Mammary epithelial cell (primary cell): ENCODE results near the gene USP31.
"Not testable (repeated sequence)": the region's sequence is repeated elsewhere in the genome, so short reads cannot be mapped to it uniquely, and the experiment has no call there.

ENCODE experiments used
- CTCF ChIP-seq, 2 donors: IDR thresholded peaks in 1 of 2; conservative IDR thresholded peaks in 1 of 2; 2 replicates each; pipeline ENCODE4 v1.5.1; 2011 to 2012; ENCODE audit warnings: inconsistent platforms in 2 of 2, low read length in 2 of 2, mild to moderate bottlenecking in 2 of 2, control low read depth in 1 of 2, low read depth in 1 of 2; ENCODE audit not compliant: insufficient read depth in 1 of 2; ENCODE audit errors: extremely low read depth in 1 of 2
- EZH2 ChIP-seq: IDR thresholded peaks from 2 replicates; pipeline ENCODE4 v1.6.1; 2012; ENCODE audit warnings: low read length, inconsistent platforms, borderline replicate concordance

DNA sequence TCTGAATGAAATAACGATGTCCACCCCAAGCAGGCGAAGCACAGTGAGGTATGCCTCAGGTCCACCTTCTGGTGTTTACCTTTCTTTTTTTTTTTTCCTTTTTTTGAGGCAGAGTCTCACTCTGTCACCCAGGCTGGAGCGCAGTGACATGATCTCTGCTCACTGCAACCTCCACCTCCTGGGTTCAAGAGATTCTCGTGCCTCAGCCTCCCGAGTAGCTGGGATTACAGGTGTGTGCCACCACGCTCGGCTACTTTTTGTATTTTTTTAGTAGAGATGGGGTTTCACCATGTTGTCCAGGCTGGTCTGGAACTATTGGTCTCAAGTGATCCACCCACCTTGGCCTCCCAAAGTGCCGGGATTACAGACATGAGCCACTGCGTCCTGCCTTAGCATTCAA is 4.9 kb downstream of the USP31 start:
- TF ChIP-seq EZH2; CTCF (conservative IDR thresholded peaks at IDR 0.05 in 1 of 2, IDR thresholded peaks at IDR 0.05 in 1 of 2; ENCODE audit: extremely low read depth in 1 of 2, insufficient read depth in 1 of 2, low read depth in 1 of 2, low read length in 2 of 2): not testable (repeated sequence)
